Left cardiac atrium (tissue), 4 donors: ENCODE data around the gene MECR. TPM values are rescaled to one million over a fixed set of nuclear protein-coding genes. Genes with fewer than 3 reads are reported as not detected.
A peak's percentile ranks its signal among the peaks of the same experiment; 100 is the strongest.

Experiments
- ATAC-seq, 2 donors: fragments of 200-7000 bp; cut with Tn5 transposase; one replicate each; pipeline ENCODE4 v1.9.1; 2020; ENCODE audit warnings: mild to moderate bottlenecking in 2 of 2, moderate library complexity in 2 of 2
- DNase-seq: peaks from one replicate; pipeline ENCODE4 v3.0.0-alpha.2; 2020
- intact Hi-C, 2 donors: fragments of 100-400 bp; cut with DNase I; formaldehyde crosslinking; loops; one replicate each; pipeline versions ENCODE4 v1.14.1 to v1.15.1; 2022 to 2023
- total RNA-seq, 2 donors: library from RNA; stranded (reverse); fragmentation: NEBNext Ultra II Directional; extraction: Animal tissue kit (Norgen Biotek cat#: 25700); gene quantifications; one replicate each; pipeline ENCODE4 v1.2.1, GENCODE V29; 2021
- donor health status: DM: no; HTN: yes; CAD: no.
- donor health status: DM: no; HTN: yes; CAD: no; lungs with severe emphysema.
- donor health status: DM: yes; HTN: yes; CAD: no.
- donor health status: Dilated cardiomyopathy.

Gene MECR
- total RNA-seq, 2 donors from 2014 or later, result 25.8 to 26.2 TPM

DNA sequence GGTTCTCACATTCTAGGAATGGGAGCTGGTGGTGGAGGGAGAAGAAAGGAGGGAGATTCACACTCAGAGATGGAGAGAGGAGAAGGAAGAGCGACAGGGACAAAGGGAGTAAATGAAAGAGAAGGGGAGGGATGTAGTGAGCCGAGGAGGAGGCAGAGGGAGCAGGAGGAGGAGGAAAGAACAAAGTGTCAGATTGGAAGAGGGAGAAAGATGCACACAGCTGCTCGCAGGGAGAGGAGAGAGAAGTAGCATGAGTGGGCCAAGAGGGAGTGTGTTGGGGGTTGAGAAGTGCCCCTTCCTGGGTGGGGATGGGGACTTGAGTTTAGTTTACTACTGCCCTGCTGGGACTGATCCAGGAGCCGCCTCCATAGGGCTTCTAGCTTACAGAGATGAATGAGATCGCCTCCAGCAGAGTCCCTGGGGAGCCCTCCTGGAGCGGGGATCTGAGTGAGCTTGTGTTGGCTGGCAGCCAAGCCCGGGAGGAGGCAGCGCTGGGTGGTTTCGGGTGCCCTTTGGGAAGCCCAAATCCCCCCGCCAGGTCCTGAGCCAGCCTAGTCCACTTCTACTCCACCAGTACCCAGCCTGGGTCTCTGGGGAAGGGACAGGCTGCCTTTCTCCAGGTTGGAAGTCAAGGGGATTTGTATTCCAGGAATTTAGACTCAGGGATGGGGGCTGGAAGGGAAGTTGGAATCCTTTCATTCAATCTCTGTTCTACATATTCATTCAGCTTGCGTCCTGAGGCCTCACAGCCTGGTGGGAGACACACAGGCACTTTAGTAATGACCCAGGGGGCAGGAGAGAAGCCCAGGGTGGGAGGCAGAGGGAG, 26.5 kb upstream of the MECR start:
- DNase-seq, result no peak
- no peak for ATAC-seq
- intact Hi-C loops, result no loop called here

DNA sequence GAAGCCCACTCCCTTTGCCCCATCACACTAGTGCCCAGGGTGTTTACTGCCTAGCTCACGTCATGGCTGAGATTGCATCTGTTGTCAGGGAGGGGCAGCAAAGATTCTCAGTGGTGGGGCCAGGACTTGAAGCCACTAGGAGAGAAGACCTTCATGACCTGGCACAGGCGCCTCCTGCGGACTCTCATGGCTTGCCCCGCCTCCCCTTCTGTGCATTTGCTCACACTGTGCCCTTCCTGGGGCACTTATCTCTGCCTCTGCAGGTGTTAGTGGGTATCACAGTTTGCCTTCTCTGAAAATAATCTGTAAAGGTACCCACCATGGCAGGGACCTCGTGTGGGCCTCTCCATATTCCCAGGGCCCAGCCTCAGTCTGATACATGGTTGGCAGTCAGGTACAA, 25.7 kb upstream of the MECR start:
- ATAC-seq, result no peak
- DNase-seq, result no peak
- intact Hi-C loops, result no loop called here

- intact Hi-C loops, result no loop called here
- no peak for ATAC-seq
- no peak for DNase-seq
Measured at GRCh38 chr1:29255134-29255666, 24.5 kb upstream of the MECR start.

GRCh38 chr1:29254346-29254745, 23.6 kb upstream of the MECR start:
- DNase-seq (no peak), ATAC-seq (no peak)
- intact Hi-C loops, result no loop called here

DNA sequence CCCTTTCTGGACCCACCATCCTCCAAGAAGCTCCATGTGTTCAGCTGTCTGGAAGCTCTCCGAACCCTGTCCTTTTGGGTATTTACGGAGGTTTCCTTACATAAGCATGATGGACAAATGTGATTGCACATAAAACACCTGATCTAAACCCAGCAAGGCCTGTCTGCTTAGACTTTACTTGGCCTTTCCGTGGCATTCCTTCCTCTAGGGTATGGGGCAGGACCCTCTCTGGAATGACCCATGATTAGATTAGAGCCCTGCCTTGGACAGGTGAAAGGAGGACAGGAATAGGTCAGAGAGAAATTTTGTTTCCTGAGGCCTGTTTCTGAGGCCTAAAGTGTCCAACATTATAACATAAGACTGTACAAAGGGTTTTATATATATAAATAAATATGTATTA, 22.4 kb upstream of the MECR start:
- ATAC-seq, result no peak
- DNase-seq, result no peak
- intact Hi-C loops, result no loop called here

- DNase-seq (no peak), ATAC-seq (no peak)
- intact Hi-C loops, result no loop called here
Measured at GRCh38 chr1:29251164-29252124, 20.7 kb upstream of the MECR start.

DNA sequence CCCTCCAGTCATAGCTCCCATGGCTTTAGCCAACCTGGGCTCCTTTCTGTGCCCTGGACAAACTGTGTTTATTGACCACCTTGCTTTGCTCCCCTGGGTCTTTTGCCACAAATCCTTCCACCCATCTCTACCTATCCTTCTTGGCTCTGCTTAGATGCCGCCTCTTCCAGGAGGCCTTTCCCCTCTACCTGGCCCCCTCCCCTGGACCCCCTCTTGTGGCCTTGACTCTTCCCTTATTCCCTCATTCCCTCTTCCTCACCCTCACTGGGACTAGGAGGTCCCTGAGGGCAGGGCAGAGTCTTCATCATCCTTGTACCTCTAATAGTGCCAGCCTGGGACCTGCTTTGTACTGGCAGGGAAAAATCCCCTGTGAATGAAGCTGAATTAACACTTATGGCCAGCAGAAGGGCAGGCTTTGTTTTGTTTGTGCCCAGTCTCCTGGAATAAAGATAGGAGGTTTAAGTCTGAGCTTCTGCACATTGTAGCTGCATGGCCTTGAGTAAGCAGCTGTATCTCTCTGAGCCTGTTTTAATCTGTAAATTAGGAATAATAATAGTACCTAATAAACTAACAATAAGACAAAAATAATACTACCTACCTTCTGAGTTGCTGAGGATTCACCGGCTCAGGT, 19.3 kb upstream of the MECR start:
- DNase-seq, result no peak
- ATAC-seq, result no peak
- intact Hi-C loops, result no loop called here

- DNase-seq, result no peak
- ATAC-seq, result no peak
- intact Hi-C loops, result no loop called here
Measured at GRCh38 chr1:29249170-29249691, 18.5 kb upstream of the MECR start.

DNA sequence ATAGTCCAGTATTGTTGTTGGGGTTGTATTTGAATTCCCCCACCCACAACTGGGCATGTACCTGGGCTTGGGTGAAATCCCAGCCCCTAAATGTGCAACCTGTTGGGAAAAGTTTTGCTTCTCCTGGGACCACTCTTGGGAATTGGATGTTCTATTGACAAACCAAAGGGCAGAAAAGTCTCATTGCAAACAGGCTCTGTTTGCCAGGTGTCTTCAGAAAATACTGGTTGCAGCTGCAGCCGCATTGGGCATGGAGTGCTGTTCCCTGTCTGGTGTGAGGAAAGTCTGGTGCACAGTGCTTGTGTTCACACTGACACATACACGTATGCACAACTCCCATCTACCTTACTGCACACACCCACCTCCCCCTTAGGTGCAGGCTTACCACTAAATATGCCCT, 17.7 kb upstream of the MECR start:
- DNase-seq (no peak), ATAC-seq (no peak)
- intact Hi-C loops, result no loop called here

GRCh38 chr1:29247571-29248273, 17.0 kb upstream of the MECR start:
- no peak for DNase-seq
- intact Hi-C loops, result no loop called here
- ATAC-seq, result no peak

DNA sequence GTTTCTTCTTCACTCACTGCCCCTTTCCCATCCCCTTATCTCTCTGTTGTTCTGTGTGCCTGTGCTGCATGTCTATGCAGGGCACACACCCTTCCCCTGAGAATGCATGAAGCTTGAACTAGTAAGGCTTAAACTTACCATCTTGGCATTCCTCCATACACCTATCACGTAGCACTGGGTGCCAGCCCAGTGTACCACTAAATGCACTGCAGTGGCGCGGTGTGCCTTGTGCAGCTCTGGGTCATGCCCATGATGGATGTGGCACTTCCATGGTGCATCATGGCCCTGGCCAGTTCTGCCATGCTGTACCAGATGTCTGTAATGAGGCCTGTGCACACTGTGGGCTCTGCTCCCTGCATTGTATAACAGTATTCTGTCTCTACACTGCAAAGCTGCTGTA, 16.3 kb upstream of the MECR start:
- ATAC-seq, result no peak
- intact Hi-C loops, result no loop called here

GRCh38 chr1:29245876-29246275, 15.1 kb upstream of the MECR start:
- intact Hi-C loops, result no loop called here
- ATAC-seq, result peak; percentile 44 to 48
- DNase-seq, result no peak

More for the DNA sequence above, 16.3 kb upstream of the MECR start:
- DNase-seq, result no peak

DNA sequence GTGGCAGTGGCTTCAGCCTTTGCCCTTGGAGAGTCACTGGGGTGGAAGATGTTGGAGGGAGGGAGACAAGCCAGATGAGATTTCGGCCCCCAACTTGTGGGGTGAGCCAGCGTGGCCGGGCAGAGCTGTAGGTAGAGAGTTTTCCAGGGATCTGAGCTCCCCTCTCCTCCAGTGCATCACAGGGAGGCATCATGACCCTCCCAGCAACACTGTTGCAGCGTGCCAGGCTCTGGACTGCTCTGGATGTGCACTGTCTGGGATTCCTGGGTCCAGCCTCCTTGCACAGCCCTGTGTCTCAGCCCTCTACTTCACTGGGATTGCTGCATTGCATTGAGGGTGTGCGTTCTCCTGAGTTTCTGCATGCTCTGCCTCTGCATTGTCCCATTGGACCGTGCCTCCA, 14.5 kb upstream of the MECR start:
- ATAC-seq (no peak), DNase-seq (no peak)
- intact Hi-C loops, result no loop called here

- intact Hi-C loops, result no loop called here
- ATAC-seq (no peak), DNase-seq (no peak)
Measured at GRCh38 chr1:29243871-29244200, 13.1 kb upstream of the MECR start.

- ATAC-seq, result no peak
- no peak for DNase-seq
- intact Hi-C loops, result no loop called here
Measured at GRCh38 chr1:29243023-29243870, 12.5 kb upstream of the MECR start.

DNA sequence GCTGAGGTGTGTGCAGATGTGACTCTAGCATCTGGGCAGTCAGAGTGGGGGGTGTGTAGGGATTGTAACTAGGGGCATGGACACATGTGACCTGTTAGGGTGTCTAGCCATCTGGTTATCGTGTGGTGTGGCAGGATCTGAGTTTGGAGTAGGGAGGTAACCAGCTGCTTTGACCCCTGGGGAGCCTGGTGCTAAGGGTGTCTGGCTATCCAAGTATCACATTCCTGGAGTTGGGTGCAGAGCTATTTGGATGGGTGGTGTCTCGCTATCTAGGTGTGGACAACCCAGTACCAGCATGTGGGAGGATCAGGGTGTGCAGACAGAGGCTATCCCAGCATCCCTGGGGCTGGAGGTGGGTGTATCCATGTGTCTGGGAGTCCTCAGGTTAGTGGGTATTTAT, 10.3 kb upstream of the MECR start:
- no peak for DNase-seq
- intact Hi-C loops, result no loop called here
- ATAC-seq, result no peak

DNA sequence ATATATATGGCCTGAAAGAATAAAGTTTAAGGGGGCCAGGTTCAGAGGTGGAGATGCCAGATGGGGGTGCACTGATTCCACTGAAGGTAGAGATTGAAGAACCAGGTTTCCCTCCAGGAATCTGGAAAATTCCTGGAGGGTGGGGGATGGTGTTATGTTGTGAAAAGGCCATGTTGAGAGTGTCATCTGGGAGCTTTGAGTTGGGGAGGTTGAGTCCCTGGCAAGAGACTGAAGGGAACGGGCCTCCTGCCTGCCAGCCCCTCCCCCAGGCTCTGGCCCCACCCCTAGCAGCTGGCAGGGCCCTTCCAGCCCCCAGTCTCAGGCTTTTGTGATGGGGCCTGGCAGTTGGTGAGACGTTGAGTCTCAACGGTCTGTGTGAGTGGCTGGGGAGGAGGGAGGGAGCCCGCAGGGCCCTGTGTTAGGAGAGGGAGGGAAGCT, 9.7 kb upstream of the MECR start:
- intact Hi-C loops, result no loop called here
- ATAC-seq (no peak), DNase-seq (no peak)

GRCh38 chr1:29239142-29239541, 8.4 kb upstream of the MECR start:
- DNase-seq, result no peak
- no peak for ATAC-seq
- intact Hi-C loops, result loop anchor here (5.0 to 10.0 kb wide), 5 partner anchors 216 to 1466 kb away; no protein-coding TSS in a partner anchor
